Upper lobe of left lung (tissue), 4 donors: ENCODE data around the gene S100P.

Experiments
- POLR2A ChIP-seq, 4 donors: fragments of 450-650 bp; IDR thresholded peaks; one replicate each; pipeline ENCODE4 v1.5.1; 2016 to 2017; ENCODE audit warnings: antibody characterized with exemption in 4 of 4, mild to moderate bottlenecking in 2 of 4
- TF ChIP-seq, protein P1 (sequence below), 6 experiments: fragments of 450-650 bp in 4 of 6; fragments of 200-600 bp in 2 of 6; sonication (generic) in 2 of 6; IDR thresholded peaks; one replicate each; pipeline ENCODE4 v1.5.1; 2016 to 2019; ENCODE audit warnings: antibody characterized with exemption in 6 of 6

GRCh38 chr4:6723851-6724250 is 30.2 kb downstream of the S100P start:
- TF ChIP-seq, protein P1, sequence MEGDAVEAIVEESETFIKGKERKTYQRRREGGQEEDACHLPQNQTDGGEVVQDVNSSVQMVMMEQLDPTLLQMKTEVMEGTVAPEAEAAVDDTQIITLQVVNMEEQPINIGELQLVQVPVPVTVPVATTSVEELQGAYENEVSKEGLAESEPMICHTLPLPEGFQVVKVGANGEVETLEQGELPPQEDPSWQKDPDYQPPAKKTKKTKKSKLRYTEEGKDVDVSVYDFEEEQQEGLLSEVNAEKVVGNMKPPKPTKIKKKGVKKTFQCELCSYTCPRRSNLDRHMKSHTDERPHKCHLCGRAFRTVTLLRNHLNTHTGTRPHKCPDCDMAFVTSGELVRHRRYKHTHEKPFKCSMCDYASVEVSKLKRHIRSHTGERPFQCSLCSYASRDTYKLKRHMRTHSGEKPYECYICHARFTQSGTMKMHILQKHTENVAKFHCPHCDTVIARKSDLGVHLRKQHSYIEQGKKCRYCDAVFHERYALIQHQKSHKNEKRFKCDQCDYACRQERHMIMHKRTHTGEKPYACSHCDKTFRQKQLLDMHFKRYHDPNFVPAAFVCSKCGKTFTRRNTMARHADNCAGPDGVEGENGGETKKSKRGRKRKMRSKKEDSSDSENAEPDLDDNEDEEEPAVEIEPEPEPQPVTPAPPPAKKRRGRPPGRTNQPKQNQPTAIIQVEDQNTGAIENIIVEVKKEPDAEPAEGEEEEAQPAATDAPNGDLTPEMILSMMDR (IDR thresholded peaks at IDR 0.05), result no peak
- no peak for TF ChIP-seq POLR2A (IDR thresholded peaks at IDR 0.05)
